BJ (cell line): ENCODE results near the gene ADGRV1. TPM values are rescaled to one million over a fixed set of nuclear protein-coding genes. Genes with fewer than 3 reads are reported as not detected.

Experiments
- CTCF ChIA-PET: fragments of 350-600 bp; formaldehyde crosslinking; extraction: SDS; loops from one replicate; lab custom pipeline; 2021; ENCODE audit warnings: antibody characterized with exemption, inconsistent platforms; lab: Yijun Ruan, JAX
- POLR2A ChIA-PET: fragments of 300-600 bp; sonication (Branson Sonifier 250); formaldehyde crosslinking; extraction: SDS; loops from one replicate; lab custom pipeline; 2021; ENCODE audit warnings: antibody characterized with exemption; lab: Charles Lee
- DNase-seq: peaks from one replicate; pipeline ENCODE4 v3.0.0-alpha.2; 2011; ENCODE audit warnings: low read depth
- H3K27me3 ChIP-seq: 2 replicates; pipeline ENCODE4 v1.6.0; 2011; ENCODE audit warnings: low read length; ENCODE audit not compliant: control insufficient read depth, insufficient read depth
- H3K36me3 ChIP-seq: 2 replicates; pipeline ENCODE4 v1.5.1; 2011; ENCODE audit warnings: low read length; ENCODE audit not compliant: control insufficient read depth, insufficient read depth
- H3K4me3 ChIP-seq: 2 replicates; pipeline ENCODE4 v1.5.1; 2011; ENCODE audit warnings: low read depth, mild to moderate bottlenecking, control low read depth, low read length
- polyA plus RNA-seq: library from polyadenylated mRNA; depleted of rRNA; stranded (reverse); fragments of >200 nt; gene quantifications from 2 replicates; pipeline ENCODE4 v1.2.3, GENCODE V29; 2011
- TF ChIP-seq, protein P1 (sequence below): IDR thresholded peaks from 2 replicates; pipeline ENCODE4 v1.5.1; 2011; ENCODE audit warnings: low read depth, mild to moderate bottlenecking, control low read depth, inconsistent platforms, low read length, moderate library complexity; ENCODE audit not compliant: insufficient read depth

ADGRV1 gene
- polyA plus RNA-seq, 1 experiment, result 0.15 TPM

DNA sequence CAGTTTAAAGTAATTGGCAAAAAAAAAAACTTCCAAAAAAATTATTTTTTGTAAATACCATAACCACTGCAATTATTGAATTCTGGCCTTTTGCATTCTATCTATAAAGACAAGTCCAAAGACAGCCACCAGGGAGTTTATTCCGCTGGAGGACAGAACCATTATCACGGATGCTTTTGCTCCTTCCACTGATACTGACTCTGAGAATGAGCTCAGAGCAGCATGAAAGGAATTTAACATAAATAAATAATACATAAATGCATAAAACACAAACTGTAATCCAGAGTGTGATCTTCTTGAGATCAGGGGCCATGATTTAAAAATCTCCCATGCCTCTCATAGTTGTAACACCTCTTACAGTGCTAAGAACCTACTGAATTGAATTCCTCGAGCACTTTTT, 559.8 kb downstream of the ADGRV1 start:
- H3K4me3 ChIP-seq, result no peak overlapping the region
- H3K27me3 ChIP-seq, result no peaks in the 10 kb centered on the region
- ChIA-PET POLR2A (interaction anchor here (0.5 kb wide), 1 partner anchor 262 kb away, joined by 6 read pairs; no protein-coding TSS in a partner anchor), CTCF (no interaction called here)
- no peaks in the 10 kb centered on the region for H3K36me3 ChIP-seq
- TF ChIP-seq, protein P1, sequence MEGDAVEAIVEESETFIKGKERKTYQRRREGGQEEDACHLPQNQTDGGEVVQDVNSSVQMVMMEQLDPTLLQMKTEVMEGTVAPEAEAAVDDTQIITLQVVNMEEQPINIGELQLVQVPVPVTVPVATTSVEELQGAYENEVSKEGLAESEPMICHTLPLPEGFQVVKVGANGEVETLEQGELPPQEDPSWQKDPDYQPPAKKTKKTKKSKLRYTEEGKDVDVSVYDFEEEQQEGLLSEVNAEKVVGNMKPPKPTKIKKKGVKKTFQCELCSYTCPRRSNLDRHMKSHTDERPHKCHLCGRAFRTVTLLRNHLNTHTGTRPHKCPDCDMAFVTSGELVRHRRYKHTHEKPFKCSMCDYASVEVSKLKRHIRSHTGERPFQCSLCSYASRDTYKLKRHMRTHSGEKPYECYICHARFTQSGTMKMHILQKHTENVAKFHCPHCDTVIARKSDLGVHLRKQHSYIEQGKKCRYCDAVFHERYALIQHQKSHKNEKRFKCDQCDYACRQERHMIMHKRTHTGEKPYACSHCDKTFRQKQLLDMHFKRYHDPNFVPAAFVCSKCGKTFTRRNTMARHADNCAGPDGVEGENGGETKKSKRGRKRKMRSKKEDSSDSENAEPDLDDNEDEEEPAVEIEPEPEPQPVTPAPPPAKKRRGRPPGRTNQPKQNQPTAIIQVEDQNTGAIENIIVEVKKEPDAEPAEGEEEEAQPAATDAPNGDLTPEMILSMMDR, result no peak
- DNase-seq, result no peak

DNA sequence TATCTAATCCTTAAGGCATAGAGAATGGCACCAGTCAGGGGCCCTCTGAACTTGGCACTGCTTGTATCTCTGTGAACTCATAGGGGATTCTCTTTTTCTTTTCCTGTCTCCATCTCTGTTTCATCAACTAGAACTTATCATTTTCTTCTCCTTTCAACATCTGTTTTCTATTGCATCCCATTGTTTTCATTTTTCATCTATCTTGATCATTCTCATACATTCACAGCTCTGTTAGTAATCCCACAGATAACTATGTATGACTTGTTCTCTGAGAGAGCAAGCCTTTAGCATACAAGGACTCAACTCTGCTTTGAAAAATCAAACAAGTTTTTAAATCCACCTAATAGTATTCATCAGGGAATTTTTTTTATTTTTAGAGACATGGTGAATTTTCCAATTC, 560.2 kb downstream of the ADGRV1 start:
- TF ChIP-seq, protein P1, result no peak
- H3K27me3 ChIP-seq, result no peaks in the 10 kb centered on the region
- CTCF ChIA-PET, result interaction anchor here (1.3 kb wide), 1 partner anchor 10 kb away, joined by 3 read pairs; no protein-coding TSS in a partner anchor
- POLR2A ChIA-PET, result interaction anchor here (0.5 kb wide), 1 partner anchor 262 kb away, joined by 6 read pairs; no protein-coding TSS in a partner anchor
- H3K4me3 ChIP-seq, result no peak overlapping the region
- no peaks in the 10 kb centered on the region for H3K36me3 ChIP-seq
- DNase-seq, result no peak

DNA sequence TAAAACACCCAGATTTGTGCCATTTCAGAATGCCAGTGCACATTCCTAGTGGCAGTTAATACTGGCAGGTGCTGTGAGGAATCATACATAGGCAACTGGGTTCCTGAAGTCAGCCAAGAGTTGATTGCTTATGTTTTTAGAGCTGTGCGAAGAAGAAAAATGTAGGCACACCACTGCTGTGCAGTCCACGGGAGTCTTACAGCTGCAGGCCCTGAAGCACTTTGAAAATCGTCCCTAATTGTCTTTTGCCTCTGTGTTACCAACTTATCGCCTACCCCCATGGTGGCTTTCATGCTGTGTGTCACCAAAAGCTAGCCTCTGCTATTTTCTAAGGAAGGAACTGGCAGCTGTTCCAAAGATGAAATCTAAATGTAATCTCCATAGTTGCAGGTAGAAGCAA, 560.6 kb downstream of the ADGRV1 start:
- POLR2A ChIA-PET, result no interaction called here
- Histone ChIP-seq H3K36me3 (no peaks in the 10 kb centered on the region), H3K4me3 (no peak overlapping the region), H3K27me3 (no peaks in the 10 kb centered on the region)
- TF ChIP-seq, protein P1, result no peak
- CTCF ChIA-PET, result interaction anchor here (0.8 to 1.4 kb wide), 3 partner anchors 10 to 176 kb away, joined by 3 read pairs; no protein-coding TSS in a partner anchor
- no peak for DNase-seq

DNA sequence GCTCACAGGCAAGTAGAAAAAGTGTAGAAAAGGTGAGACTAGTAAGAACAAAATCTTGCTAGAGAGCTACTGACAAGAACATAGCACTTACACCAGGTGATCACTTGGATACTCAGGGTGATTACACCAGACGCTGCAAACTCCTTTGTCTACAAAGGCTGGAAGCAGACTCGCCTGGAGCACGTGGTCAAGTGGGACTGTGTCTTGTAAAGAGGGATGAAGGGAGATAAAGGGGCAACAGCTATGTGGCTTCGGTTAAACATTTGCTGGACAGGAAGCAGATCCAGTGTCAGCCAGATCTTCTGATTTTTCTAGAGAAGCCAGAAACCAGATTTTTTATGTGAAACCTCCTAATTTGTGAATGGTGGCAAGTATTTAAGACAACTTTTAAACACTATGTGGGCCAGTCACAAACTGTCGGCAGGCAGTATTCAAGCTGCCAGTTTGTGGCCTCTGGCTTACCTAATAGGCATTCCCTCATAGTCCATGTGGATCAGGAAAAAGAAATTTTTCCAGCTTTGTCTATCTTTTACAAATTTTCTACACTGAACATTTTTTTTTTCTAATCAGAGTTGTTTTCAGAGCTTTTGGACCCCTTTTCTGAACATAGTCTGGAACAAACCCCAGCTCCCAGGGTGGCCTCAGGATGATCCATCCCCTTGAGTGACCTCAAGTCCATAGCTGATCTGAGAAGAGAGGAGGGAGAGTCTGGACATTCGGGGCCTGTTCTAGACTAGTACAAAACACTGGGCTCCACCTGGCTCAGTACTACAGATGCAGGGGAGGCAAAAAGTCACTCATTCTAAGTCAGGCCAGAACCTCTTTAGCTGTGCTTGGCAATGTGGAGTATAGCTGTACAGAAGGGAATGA, 561.6 kb downstream of the ADGRV1 start:
- Histone ChIP-seq H3K4me3 (no peak overlapping the region), H3K27me3 (no peaks in the 10 kb centered on the region), H3K36me3 (no peaks in the 10 kb centered on the region)
- DNase-seq, result no peak
- ChIA-PET POLR2A (interaction anchor here (0.5 kb wide), 1 partner anchor 261 kb away, joined by 6 read pairs; no protein-coding TSS in a partner anchor), CTCF (interaction anchor here (0.8 to 1.4 kb wide), 4 partner anchors 11 to 265 kb away, joined by 3 read pairs; no protein-coding TSS in a partner anchor)
- TF ChIP-seq, protein P1, result no peak

DNA sequence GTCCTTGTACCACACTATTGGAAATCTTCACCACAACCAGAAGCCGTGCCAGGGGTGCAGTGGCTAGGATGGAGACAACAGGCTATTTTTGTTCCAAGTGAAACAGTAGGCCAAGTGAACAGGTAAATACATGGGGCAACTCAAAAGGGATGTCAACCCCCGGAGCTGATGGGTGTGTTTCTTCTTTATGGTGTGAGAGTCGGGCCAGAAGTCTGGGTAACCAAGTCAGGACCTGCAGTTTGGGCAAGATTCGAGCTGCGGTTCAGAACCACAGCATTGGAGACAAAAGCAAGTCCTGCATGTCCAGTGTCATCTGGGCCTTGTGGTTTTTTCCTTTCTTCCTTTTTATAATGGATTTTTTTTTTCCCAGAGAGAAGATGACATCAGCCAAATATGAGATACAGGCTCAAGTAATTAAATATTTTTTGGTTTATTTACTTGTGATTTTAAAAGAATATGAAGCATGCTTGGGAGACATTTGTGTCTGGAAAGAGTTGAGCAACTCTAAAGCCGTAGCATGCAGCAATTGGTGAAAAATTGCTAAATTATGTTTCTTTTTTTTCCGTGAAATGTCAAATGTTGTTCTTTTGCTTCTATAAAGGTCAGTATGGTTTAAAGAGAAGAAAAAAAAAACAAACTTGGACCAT, 562.9 kb downstream of the ADGRV1 start:
- ChIA-PET POLR2A (no interaction called here), CTCF (interaction anchor here (0.6 kb wide), 1 partner anchor 239 kb away, joined by 4 read pairs; no protein-coding TSS in a partner anchor)
- H3K4me3 ChIP-seq, result no peak overlapping the region
- TF ChIP-seq, protein P1, result no peak
- H3K27me3 ChIP-seq, result no peaks in the 10 kb centered on the region
- H3K36me3 ChIP-seq, result no peaks in the 10 kb centered on the region
- DNase-seq, result peak; percentile 49
